ENCODE results near the gene CCDC85A.

Gene CCDC85A

DNA sequence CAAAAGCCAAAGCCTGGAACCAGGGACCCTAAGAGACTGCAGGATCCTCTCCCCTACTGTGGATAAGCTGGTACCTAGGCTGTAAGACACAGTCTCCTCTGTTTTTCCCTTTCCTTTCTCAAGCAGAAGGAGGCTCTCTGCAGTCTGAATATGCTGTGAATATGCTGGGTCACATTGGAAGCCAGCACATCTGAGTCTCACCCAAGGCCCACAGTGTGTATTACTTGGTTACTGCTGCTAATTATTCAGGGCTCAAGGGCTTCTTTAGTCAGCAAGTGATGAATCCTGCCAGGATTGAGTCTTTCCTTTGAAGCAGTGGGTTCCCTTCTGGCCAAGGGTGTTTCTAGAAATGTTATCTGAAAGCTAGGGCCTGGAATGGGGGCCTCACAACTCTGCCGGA lies 60.7 kb downstream of the CCDC85A start:
- DNase-seq, result no peak

GRCh38 chr2:56244911-56245530 lies 61.2 kb downstream of the CCDC85A start:
- DNase-seq, result no peak

GRCh38 chr2:56248965-56249742 lies 65.4 kb downstream of the CCDC85A start:
- no peak for DNase-seq

- no peak for DNase-seq
Measured at GRCh38 chr2:56250153-56250729, 66.5 kb downstream of the CCDC85A start.

GRCh38 chr2:56260415-56260814 lies 76.6 kb downstream of the CCDC85A start:
- no peak for DNase-seq

GRCh38 chr2:56262241-56262640 lies 78.5 kb downstream of the CCDC85A start:
- DNase-seq, result no peak

GRCh38 chr2:56263876-56264275 lies 80.1 kb downstream of the CCDC85A start:
- DNase-seq, result no peak

DNA sequence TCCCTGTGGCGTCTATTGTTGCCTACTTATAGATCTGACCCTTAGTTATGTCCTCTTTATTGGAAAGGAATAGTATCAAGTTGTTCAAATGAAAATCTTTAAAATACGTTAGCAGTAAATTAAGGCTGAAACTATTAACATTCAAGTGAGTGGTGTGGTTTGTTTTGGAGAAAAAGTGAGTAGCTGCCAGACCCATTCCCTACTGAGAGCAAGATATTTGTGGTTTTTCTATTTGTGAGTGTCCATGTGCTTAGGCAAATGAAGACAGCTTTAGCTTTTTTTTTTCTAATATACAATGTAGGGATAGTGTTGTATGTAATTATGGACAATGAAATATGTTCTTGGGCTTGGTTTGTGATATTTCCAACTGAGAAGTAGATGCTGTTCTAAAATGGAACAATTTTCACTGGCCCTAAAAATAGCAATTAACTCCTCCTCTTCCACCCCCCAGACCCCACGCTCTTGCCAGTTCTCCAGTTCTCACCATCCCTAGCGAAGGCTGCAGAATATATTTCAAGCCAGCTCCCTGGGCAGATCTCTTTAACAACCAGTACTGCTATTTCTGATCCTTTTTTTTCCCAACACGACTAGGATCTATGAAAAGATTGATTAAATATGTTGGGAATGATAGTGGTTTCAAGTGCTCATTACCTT lies 83.1 kb downstream of the CCDC85A start:
- no peak for DNase-seq

DNA sequence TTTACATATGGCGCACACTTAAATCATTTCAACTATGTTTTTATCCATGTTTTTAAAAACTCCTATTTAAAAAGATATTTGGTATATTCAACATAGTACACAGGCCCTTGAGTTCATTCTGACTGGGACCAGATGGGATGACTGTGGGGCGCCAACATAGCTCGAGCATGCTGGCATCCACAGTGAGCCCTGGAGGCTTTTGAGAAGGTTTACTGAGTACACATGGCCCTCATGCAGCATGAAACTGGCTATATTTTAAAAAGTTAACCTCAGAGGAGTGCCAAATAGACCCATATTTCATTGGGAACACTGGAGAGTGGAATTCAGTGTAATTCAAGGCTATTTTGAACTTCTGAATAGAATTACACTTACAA lies 83.6 kb downstream of the CCDC85A start:
- DNase-seq, result no peak

DNA sequence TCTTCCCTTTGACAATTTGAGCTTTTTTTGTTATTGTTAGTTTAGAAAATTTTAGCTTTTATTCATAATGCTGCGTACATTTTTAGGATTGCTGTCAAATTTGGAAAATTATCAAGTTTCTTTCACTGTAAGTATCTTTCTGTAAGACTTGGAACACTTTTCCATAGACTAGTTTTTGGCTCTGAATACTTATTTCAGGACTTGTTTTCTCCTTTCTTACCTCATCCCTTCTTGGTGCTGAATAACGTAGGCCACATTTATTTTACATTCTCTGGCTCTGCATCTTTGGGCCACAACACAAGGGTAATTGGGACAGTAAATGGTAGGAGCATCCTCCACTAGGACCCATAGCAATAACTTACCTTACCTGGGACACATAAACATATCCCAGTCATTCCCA lies 85.1 kb downstream of the CCDC85A start:
- no peak for DNase-seq

GRCh38 chr2:56271275-56271674 lies 87.5 kb downstream of the CCDC85A start:
- no peak for DNase-seq

- DNase-seq, result no peak
Measured at GRCh38 chr2:56285224-56285623, 101.4 kb downstream of the CCDC85A start.

DNA sequence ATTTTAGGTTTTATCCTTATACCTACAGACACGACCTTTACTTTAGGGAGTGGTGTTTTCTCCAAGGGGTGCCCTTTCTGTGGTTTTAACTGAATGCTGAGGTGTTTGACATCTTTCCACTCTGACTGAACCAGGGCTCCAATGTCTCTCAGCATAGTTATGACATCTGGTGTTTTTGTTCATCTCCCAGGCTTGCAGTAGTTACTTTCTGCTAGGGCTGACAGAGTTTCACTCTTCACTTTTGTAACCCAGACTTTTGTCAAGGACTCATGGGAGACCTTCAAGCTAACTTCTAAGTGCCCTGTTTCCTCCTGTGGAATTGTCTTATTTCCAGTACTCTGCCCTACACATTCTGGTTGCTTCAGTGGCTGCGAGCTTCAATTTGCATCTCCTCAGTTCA lies 103.1 kb downstream of the CCDC85A start:
- DNase-seq, result no peak

- DNase-seq, result no peak
Measured at GRCh38 chr2:56287508-56287907, 103.7 kb downstream of the CCDC85A start.

GRCh38 chr2:56287974-56288373 lies 104.2 kb downstream of the CCDC85A start:
- DNase-seq, result no peak

DNA sequence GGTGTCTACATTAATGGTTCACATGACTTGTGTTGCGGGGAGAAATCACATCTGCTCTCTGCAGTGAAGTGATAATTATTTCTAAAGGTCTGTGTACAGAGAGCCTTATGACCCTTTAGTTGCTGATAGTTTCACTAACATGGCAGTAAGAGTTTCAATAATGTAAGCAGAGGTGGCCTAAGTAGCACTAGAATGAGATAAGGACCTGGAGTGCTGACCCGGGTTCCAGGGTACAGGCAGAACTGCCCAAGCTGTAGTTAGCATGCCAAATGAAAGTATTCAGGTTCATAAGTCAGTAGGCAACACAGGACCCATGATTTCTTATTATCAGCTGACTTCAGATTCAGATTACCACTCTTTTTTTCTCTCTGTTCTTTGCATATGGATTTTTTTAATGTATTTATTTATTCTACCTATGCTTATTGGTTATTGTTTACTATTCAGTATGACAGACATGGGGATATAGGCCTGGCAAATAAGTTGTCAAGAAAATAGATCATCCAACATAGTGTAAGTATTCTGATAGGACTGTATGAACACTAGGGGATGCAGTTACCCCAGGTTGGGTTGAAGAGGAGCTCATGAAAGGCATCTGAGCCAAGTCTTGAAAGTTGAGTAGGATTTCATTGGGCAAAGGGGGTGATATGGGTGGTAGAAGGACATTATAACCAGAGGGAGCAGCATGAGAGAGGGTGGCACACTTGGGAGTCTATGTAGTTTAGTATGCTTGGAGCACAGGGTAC lies 105.2 kb downstream of the CCDC85A start:
- no peak for DNase-seq

DNA sequence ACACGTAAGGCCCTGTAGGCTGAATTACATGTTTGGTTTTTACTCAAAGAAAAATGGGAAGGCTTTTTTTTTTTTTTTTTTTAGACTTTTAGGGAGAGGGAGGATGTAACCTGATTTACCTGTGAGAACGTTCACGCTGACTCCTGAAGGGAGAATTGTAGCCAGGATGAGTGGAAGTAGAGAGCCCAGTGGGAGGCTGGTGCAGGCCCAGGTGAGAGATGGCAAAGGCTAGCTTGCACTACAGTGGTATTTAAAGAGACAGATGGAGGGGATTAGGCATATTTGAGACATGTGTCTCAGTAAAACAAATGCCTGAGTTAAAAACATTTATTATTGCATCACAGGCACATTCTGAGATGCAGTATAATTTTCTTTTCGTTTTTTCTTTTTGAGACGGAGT lies 107.9 kb downstream of the CCDC85A start:
- DNase-seq, result no peak

- no peak for DNase-seq
Measured at GRCh38 chr2:56292951-56293350, 109.2 kb downstream of the CCDC85A start.

DNA sequence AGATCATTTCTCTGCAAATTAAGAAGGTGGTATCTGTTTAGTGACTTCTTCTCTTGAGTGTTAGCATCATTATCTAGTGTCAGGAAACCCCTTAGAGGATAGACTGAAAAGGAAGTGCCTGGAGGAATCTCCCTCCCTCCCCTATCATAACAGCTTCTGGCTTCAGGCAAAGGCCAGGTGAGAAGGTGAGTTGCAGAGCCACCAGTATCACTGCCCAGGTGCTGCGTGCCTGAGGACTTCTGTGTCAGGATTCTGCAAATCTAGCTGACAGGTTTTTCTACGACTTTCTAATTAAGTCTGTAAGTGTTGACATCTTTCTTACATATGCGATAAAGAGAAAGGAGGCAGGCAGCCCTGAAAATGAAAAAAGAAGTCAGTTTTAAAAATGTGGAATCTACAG lies 111.9 kb downstream of the CCDC85A start:
- DNase-seq, result no peak

DNA sequence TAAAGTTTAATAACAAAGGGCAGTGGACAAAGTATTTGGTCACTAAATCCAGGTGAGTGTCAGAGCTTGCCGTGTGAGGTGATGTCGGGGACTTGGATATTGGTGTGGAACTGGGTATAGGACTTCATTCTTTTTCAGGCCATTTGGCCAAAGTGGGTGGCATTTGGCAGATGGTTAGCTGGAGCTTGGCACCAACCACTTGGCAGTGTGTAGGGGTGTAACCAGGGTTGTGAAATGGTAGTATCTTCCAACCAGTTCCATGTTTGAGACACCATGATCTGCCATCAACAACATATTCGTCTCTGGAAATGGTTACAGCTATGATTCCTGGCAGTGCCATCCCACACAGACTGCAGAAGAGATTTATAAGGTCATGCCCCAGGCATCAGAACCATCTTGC lies 113.9 kb downstream of the CCDC85A start:
- no peak for DNase-seq

DNA sequence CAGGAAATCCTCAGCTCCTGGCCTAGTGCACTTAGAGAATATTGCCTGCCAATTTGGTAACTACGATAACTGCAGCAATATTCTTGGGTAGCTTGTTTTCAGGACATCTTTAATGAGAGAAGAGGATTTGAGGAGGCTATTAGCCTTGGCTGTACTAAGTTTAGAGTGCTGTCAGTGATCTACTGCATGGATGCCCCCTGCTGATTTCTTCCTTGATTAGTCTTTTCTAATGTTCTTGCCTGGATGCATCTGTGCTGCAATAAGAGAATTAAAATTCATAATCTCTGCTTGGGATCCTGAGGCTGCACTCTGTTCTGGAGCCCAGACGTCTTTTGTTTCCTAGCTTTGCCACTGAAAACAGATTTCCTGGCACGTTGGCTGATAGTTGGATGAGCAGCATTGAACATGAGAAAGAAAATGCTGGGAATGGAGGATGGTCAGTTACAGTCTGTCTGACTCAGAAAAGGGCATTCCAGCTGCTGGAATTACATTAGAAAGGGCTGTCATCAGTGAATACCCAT lies 115.4 kb downstream of the CCDC85A start:
- no peak for DNase-seq

- DNase-seq, result no peak
Measured at GRCh38 chr2:56309626-56310170, 125.9 kb downstream of the CCDC85A start.

GRCh38 chr2:56313500-56313921 lies 129.7 kb downstream of the CCDC85A start:
- no peak for DNase-seq

Data from stimulated activated CD4-positive, alpha-beta T cell treated with anti-CD3 and anti-CD28 coated beads, Interleukin-1b, Interleukin-23, amount 100 ng/mL, for 48 hours (primary cell).